Caki2 (cell line): ENCODE results near the gene CDH4. TPM values are rescaled to one million over a fixed set of nuclear protein-coding genes. Genes with fewer than 3 reads are reported as not detected.
"Not testable (repeated sequence)": the region's sequence is repeated elsewhere in the genome, so short reads cannot be mapped to it uniquely, and the experiment has no call there.

Source experiments
- DNase-seq: peaks from one replicate; pipeline ENCODE4 v3.0.0-alpha.2; 2015; ENCODE audit warnings: low read depth
- in situ Hi-C: cut with HindIII; loops from 2 replicates; pipeline ENCODE4 v1.10.0; 2016; ENCODE audit warnings: low sequenced_read_pairs, low pct_unique_long_range_greater_than_20kb, mixed read lengths
- total RNA-seq: library from RNA; depleted of rRNA; stranded (reverse); fragments of >200 nt; shearing (Covaris generic); gene quantifications from 2 replicates; pipeline ENCODE4 v1.2.3, GENCODE V29; 2014; ENCODE audit warnings: low replicate concordance

CDH4 gene
- total RNA-seq, 1 experiment from 2014 or later: 2.7 TPM

DNA sequence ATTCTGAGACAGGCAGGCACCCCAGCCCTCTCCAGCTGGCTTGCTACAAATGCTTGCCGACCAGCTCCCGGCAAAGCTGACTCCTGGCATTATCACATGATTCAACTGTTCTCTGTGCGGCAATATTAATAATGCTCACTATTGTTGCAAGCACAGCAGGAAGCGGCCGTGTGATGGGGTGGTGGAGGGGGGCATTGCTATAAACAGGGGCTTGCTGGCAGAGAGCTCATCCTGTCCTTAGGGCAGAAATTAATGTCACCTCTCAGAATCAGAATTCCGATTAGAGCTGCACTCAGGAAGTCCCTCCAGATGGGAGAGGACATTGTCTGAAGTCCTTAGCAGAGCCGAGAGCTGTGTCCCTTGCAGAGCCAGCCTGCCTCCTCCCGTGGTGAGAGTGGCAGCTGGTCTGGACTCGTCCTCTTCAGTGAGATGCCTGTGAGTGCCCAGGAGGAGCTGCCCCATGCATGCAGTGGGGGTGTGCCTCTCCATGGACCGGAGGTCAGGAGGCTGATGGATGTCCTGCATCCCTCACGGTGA lies 162.5 kb downstream of the CDH4 start:
- no peak for DNase-seq
- in situ Hi-C loops: no loop called here

DNA sequence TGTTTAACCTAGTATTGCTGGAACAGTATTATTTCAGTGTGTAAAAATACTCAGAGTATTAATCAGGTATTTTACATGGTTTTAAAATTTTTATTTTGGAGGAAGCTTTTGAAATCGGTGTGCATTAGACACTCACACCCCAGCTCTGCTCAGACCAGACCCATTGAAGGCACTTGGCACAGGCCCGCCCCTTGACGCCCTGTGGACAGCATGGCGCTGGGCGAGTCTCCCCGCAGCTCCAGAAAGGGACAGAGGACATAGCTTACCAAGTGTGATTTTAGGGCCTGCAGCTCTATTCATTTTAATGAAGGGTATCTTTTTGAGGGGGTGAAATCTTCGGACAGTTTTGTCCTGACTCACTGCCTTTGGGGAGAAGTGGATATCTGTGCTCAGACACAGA lies 164.5 kb downstream of the CDH4 start:
- in situ Hi-C loops: no loop called here
- DNase-seq: no peak

DNA sequence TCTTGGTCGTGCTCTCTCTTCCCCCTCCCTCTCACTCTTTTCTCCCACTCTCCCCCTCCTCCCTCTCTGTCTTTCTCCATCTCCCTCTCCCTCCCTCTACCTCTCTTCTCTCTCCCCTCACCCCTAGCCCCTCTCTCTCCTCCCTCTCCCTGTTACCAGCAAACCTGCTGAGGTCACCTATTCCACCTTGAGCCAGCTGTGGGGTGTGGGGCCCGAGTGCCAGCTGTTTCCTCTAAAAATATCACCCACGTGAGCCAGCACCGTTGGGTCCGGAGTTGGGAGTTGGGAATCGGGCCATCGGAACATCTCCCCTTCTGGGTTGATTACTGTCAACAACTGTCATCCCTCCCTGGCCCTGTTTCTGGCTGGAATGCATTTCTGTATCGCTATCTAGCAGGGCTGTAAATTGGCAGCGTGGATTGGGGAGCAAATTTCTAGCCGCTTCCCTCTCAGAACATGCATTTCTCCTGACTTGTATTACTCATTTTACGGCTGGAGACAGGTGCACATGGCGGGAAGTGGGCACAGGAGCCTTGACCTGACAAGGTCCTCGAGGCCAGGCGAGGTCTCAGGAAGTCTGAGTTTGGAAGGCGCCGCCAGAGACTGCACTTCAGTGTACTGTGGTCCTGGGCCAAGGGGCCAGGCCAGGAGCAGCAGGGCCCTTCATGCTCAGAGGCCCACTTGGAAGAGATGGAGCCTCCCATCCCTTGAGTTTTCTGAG lies 165.3 kb downstream of the CDH4 start:
- in situ Hi-C loops: no loop called here
- DNase-seq: no peak

DNA sequence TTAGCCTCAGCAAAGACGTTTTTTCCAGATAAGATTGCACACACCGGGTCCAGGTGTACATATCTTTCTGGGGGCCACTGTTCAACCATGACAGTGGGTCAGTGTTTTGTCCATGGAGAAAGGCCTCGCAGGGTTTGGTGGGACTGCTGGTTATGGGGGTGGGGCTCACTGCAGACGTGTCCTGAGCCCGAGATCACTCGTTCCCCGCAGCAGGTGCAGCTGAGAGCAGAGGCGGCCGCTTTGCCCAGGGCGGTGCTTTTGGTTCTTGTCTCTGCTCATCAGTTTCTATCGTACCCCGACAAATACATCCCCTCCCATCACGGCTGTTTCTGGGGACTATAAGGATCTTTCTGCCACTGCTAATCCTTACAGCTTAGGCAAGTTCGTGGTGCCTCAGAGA lies 166.9 kb downstream of the CDH4 start:
- in situ Hi-C loops: no loop called here
- DNase-seq: no peak

DNA sequence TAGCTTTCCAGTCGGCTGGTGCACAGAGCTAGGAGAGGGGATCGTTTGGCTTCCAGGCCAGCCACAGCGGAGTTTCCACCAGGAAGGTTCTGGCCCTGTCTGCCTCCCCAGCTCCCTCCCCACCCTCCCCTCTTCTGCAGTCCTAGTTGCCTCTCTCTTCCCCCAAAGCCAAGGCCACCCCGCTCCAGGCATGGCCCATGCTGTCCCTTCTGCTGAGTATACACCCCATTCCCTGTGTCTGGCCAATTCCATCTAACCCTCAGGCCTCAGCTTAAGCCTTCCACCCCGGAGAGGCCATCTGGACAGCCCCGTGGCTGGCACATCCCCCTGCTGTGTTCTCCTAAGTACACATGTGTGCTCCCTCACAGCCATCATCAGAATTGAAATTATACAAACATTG lies 167.4 kb downstream of the CDH4 start:
- in situ Hi-C loops: no loop called here
- no peak for DNase-seq

DNA sequence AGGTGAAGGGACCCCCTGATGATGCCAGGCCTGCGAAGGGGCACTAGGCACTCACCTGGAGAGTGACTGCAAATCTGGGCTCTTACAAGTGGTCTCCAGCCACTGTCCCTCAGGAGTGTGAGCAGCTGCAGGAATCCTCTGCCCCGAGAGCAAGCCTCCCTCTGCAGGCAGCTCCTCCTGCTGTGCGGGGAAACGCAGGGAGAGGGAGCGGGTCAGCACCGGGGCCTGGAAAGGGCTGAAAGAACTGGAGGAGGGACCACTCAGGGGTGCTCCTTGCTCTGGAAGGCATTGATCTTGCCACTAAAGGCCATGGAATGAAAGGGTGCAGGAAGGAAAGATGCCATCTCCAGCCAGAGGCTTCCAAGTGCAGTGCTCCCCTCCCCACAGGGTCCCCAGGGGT lies 168.0 kb downstream of the CDH4 start:
- in situ Hi-C loops: no loop called here

DNA sequence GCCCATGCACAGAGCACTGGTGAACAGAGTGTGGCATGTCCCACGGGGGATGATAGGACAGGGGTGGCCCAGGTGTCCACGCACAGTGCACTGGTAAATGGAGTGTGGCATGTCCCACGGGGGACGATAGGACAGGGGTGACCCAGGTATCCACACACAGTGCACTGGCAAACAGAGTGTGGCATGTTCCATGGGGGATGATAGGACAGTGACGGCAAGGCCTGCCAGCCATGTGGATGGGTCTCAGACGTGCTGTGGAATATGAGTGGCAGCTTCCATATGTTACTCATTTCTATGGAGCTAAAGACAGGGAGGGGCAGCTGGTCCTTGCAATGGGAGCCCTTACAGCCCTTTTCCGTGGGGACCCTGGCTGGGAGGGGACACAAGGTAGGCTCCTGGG lies 168.7 kb downstream of the CDH4 start:
- no peak for DNase-seq
- in situ Hi-C loops: no loop called here

More for the DNA sequence above, 168.0 kb downstream of the CDH4 start:
- DNase-seq: no peak

DNA sequence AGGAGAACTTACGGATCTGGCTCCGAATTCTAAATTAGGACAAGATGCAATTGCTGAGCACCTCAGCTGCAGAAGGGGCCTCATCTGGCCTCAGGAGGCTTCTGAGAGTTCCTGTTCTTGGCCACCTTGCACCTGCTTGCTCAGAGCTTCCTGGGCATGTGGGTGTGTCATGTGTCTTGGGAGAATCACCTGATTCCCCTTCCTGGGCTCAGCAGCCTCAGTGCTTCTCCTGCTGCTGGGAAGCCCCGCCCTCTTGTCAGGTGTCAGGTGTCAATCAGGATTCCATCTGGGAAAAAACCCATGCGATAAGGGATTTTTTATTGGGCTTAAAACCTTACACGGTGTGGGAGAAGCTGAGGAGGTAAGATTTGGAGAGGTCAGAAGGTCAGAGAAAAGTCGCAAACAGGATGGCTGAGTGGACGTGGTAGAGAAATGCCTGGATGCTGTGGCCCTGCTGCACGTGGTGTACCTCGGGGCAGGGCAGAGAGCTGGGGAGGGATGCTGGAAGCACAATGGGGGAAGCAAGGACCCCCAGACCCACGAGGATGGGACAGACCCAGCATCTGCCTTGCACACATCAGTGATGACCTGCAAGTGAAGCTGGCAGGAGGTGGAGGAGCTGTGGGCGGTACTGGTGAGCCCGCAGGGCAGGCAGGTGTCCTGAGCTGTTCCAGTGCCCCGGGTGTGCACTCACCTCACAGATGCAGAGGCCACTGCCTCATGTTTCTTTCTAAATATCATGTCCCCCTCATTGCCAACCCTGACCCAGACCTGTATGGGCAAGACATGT lies 170.8 kb downstream of the CDH4 start:
- in situ Hi-C loops: no loop called here
- no peak for DNase-seq

DNA sequence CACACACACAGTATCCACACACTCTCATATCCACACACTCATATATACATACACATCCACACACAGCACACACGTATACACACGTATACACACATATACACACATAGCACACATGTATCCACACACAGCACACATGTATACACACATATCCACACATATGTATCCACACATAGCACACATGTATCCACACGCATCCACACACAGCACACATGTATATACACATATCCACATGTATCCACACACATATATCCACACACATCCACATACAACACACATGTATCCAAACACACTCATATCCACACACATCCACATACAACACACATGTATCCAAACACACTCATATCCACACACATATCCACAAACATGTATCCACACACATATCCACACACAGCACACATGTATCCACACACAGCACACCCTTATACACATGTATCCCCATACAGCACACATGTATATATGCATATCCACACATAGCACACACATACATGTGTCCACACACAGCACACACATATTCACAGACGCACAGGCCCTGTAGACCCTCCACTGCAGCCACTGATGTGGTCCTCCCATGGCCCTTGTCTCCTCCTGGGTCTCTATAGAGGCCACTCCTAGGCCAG lies 172.1 kb downstream of the CDH4 start:
- DNase-seq: no peak
- in situ Hi-C loops: no loop called here

DNA sequence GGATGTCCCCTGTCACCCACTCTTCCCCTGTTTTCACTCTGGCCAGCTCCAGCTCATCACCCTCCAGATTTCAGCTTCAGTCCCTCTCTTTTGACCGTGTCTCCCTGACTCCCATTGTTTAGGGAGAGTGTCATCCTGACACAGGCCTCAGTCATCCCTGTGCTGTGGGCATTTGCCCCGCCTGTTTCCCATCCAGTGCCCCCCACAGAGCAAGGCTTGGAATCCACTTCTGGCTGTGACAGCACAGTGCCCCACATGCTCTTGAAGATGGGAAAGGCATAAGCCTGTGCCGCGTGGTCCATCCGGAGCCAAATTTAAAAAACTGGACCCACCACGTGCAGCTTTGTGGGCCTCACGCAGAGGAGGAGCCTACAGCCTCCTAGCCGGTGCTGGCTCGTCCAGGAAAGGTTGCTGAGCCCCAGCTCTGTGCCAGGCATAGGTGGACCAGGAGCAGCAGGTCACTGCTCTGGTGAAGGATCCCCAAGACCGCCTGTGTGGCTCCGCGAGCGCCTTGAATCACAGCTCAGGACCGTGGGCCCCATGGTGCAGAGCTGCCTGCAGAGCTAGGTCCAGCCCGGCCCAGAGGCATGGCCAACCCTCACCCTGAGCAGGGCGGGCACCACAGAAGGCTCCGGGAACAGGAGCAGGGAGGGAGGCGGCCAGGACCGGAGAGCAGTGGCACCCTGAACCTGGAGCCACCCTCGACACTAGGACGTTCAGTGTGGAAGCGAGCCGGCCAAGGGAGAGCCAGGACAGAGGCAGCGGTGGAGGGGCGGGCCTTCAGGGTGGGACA lies 172.8 kb downstream of the CDH4 start:
- in situ Hi-C loops: no loop called here
- DNase-seq: no peak

DNA sequence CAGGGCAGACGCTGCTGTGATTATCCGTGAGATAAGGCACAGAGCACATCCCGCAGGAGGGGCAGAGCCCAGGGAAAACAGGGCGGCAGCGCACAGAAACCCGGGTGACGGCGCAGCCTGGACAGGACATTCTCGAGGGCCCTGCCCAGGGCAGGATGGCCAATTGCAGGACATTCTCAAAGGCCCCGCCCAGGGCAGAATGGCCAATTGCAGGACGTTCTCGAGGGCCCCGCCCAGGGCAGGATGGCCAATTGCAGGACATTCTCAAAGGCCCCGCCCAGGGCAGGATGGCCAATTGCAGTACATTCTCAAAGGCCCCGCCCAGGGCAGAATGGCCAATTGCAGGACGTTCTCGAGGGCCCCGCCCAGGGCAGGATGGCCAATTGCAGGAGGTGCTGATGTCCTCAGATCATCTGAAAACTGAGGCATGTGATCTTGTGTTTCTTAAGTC lies 173.5 kb downstream of the CDH4 start:
- DNase-seq: peak; percentile 45
- in situ Hi-C loops: not testable (repeated sequence)

DNA sequence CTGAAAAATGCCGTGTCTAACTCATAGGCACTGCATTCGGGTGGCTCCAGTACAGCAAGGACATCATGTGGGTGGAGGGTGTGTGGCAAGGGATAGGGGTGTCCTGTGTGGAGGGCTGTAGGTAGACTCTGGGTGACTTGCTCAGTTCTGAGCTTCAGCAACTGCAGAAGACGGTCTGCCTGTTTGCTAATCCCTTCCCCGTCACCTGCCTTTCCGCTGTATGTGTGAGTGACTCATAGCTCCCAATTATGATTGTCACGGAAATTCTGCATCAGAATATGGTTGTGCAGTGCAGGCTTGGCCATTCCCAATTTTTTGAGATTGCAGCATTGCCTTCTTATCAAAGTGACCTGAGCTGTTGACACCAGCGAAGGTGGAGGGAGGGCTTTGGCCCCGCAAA lies 174.3 kb downstream of the CDH4 start:
- in situ Hi-C loops: no loop called here

DNA sequence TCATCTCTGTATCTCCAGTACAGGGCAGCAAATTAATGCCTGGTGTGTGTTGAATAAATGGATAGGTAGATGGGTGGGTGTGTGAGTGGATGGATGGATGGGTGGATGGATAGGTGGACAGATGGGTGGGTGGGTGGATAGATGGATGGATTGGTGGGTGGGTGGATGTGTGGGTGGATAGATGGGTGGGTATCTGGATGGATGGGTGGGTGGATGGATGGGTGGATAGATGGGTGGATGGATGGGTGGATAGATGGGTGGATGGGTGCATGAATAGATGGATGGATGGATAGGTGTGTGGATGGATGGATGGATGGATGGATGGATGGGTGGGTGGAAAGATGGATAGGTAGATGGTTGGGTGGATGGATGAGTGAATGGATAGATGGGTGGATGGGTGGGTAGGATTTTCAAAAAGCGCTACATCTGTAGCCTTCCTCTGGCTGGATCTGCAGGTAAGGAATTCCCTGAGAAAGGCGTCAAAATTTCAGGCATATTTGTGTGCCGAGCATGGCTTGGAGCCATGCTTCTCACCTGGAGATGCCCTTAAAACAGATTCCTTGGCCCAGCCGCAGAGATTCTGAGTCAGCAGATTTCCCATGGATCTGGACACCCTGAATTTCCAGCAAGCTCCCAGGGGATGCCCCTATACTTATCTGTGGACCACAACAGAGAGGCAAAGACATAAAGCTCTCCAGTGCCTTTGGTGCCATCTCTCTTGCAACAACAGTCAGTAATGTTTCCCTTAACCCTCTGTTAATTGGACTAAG lies 177.6 kb downstream of the CDH4 start:
- DNase-seq: no peak
- in situ Hi-C loops: no loop called here

More for the DNA sequence above, 174.3 kb downstream of the CDH4 start:
- DNase-seq: no peak

DNA sequence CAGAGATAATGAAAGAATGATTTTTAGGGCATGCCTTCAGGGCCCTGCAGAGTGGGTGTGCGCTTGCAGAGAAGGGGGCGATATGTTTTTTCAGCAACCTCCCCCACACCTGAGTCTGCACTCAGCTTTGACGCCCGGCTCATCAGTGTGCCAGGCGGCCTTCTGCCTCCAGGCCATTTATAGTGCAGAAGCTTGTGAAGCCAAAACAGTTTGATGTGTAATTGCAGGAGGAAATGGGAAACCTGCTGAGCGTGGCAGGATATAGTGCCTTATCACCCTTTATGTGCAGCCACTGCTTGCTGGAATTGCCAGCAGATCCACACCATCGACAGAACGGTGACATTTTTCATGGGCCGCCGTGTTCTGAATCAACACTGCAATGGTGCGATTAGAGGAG lies 178.2 kb downstream of the CDH4 start:
- no peak for DNase-seq
- in situ Hi-C loops: no loop called here

DNA sequence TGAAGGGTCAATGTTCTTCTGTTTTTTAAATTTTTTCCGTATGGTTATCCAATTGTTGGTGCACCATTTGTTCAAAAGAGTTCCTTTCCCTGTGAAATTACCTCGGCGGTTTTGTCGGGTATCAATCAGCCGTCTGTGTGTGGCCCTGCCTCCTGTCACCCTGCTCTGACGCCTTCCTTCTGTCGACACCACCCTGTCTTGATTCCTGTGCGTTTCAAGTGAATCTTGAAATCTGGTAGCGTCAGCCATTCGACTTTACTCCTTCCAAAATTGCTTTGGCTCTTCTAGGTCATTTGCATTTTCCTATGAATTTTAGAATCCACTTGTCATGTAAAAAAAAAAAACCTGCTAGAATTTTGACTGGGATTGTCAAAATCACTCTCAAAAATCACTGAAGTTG lies 181.1 kb downstream of the CDH4 start:
- no peak for DNase-seq
- in situ Hi-C loops: no loop called here

DNA sequence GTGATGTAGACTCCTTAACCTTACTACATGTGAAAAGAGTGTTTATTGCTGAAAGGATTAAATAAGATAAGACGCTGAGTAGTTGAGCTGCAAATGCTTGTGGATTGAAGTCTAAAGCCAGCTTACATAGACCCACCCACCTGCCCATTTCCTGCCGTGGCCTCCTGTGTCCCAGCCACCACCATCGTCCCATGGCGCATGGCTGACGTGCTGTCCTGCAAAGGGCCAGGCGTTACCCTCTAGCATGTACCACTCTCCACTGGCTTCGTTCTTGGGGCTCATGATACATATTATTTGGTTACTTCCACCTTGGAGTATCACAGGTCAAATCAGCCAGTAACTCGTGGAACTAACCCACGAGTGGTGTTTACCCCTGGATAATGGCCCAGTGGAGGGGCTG lies 181.8 kb downstream of the CDH4 start:
- in situ Hi-C loops: no loop called here
- no peak for DNase-seq

DNA sequence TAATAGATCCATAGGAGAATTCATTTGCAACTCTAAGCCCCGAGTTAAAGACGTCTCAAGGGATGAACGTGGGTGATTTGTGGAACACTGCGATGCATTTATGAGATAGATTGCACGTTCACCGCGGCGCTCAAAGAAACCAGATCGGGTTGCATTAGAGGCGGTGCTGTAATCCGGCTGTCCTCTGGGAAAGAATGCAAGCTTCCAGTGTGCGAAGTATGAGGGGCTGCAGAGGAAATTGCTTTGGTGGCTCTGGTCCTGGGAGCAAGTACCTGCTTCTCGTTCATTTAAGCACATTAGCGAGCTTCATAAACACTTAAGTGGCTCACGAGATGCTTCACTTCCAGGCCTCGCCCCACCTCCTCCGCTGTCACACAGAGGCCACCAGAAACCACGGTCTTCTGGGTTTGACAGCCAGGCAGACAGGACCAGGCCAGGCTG lies 182.3 kb downstream of the CDH4 start:
- in situ Hi-C loops: no loop called here
- DNase-seq: no peak
